ENCODE results near the gene DNAJC9.
"Not testable (repeated sequence)": the region's sequence is repeated elsewhere in the genome, so short reads cannot be mapped to it uniquely, and the experiment has no call there.

The DNAJC9 gene, protein sequence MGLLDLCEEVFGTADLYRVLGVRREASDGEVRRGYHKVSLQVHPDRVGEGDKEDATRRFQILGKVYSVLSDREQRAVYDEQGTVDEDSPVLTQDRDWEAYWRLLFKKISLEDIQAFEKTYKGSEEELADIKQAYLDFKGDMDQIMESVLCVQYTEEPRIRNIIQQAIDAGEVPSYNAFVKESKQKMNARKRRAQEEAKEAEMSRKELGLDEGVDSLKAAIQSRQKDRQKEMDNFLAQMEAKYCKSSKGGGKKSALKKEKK

DNA sequence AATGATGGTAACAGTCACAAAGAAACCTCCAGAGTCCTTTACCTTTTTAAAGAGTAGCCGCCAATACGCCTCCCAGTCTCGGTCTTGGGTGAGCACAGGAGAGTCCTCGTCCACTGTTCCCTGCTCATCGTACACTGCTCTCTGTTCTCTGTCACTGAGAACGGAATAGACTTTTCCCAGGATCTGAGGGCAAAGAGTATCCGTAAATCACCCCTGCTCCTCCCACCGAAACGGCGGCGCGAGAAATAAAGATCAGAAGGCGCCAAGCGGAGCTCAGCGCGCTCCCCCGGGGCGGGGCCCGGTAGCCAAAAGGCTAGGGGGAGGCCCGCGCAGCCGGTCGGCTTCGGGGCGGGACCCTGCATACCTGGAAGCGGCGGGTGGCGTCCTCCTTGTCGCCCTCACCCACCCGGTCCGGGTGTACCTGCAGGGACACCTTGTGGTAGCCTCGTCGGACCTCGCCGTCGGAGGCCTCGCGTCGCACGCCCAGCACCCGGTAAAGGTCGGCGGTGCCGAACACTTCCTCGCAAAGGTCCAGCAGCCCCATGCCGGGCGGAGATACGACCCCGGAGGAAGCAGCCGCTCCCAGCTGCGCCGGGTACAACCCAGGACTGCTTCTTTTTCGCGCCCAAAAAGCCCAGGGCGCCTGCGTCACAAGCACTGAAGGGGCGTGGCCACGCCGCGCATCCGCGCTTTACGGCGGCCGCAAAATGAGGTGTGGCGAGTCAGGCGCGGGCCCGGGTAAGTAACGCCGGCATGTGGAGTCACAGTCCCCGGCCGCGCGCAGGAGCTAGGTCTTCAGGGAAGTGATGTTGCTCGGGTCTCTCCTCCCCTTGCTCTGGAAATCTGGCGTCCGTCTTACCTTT is at the start of gene DNAJC9:
Gene DNAJC9, minus strand, starts transcription at position 610 of the 863 bp plus-strand sequence. Its CDS starts 66 bp downstream, at position 544.
- H3K9me3 ChIP-seq (ENCODE audit: control insufficient read depth, insufficient read depth, low read length), result no peaks in the 10 kb centered on the region
- peak within 1 kb of the TSS; percentile 91 for H3K9ac ChIP-seq (ENCODE audit: low read depth, low read length)
- peaks cover 9% of the 10 kb centered on the region; the same call in 1 of the 2 replicates for H3K4me1 ChIP-seq (ENCODE audit: insufficient read depth, low read length)
- peaks cover 27% of the 10 kb centered on the region for H3K36me3 ChIP-seq (ENCODE audit: insufficient read depth, low read length)

DNA sequence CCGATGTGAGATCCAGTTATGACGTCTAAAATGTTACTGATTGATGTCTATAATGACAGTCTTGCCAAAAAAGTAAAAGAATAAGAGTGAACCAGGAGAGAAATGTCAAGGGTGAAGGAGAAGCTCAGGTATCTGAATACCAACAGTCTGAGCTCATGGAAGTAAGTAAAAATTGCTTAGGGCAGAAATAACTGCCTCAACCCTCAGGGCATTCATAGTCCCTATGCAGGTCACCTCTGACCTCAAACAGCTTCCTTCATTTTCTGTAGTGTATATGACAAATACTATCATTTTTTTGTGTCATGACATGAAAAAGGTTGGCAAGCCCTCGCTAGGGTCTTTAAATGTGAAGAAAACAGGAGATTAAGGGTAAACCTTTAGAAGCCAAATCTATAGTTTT is 46.4 kb upstream of the DNAJC9 start:
- Histone ChIP-seq H3K4me1 (ENCODE audit: insufficient read depth, low read length) (no peaks in the 10 kb centered on the region), H3K36me3 (ENCODE audit: insufficient read depth, low read length) (no peaks in the 10 kb centered on the region), H3K9me3 (ENCODE audit: control insufficient read depth, insufficient read depth, low read length) (no peaks in the 10 kb centered on the region), H3K9ac (ENCODE audit: low read depth, low read length) (no peak overlapping the region)

DNA sequence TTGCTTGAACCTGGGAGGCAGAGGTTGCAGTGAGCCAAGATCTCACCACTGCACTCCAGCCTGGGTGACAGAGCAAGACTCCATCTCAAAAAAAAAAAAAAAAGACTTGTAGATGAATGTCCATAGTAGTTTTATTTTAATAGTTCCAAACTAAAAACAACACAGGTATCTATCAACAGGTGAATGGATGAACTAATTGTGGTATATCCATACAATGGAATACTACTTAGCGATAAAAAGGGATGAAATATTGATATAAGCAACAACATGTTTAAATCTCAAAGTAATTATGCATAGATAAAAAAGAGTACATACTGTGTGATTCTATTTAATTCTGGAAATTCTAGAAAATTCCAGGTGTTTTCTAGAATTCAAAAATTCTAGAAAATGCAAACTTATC is 42.9 kb upstream of the DNAJC9 start:
- no peak overlapping the region for H3K9ac ChIP-seq (ENCODE audit: low read depth, low read length)
- H3K9me3 ChIP-seq (ENCODE audit: control insufficient read depth, insufficient read depth, low read length), result no peaks in the 10 kb centered on the region
- no peaks in the 10 kb centered on the region for H3K36me3 ChIP-seq (ENCODE audit: insufficient read depth, low read length)
- no peaks in the 10 kb centered on the region for H3K4me1 ChIP-seq (ENCODE audit: insufficient read depth, low read length)

DNA sequence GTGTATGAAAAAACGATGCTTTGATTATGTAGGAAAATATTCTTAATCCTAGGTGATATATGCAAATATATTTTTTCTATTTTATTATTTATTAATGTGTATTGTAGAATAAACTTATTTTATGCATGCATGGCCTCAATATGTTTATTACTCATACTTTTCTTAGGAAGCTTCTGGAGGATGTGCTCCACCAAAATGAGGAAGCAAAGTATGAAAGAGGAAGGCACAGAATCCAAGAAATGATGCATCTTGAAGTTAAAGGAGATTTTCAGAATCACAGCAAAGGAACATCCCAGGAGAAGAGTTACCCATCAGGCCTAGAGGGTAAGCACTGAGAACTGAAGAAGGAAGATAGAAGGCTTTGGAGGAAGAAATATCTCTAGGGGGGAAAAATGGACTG is 40.4 kb upstream of the DNAJC9 start:
- H3K4me1 ChIP-seq (ENCODE audit: insufficient read depth, low read length), result no peaks in the 10 kb centered on the region
- no peaks in the 10 kb centered on the region for H3K36me3 ChIP-seq (ENCODE audit: insufficient read depth, low read length)
- H3K9me3 ChIP-seq (ENCODE audit: control insufficient read depth, insufficient read depth, low read length), result no peaks in the 10 kb centered on the region
- no peak overlapping the region for H3K9ac ChIP-seq (ENCODE audit: low read depth, low read length)

DNA sequence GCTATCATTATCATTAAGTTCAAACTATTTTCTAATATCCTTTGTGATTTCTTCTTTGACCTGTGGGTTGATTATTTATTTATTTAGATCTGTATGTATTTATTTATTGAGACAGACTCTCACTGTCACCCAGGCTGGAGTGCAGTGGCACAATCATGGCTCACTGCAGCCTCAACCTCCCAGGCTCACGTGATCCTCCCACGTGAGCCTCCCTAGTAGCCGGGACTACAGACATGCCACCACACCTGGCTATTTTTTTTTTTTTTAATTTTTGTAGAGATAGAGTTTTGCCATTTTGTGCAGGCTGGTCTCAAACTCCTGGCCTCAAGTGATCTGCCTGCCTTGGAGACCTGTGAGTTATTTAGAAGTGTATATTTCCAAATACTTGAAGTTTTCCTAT is 34.0 kb upstream of the DNAJC9 start:
- Histone ChIP-seq H3K4me1 (ENCODE audit: insufficient read depth, low read length) (no peaks in the 10 kb centered on the region), H3K9ac (ENCODE audit: low read depth, low read length) (no peak overlapping the region), H3K9me3 (ENCODE audit: control insufficient read depth, insufficient read depth, low read length) (no peaks in the 10 kb centered on the region), H3K36me3 (ENCODE audit: insufficient read depth, low read length) (no peaks in the 10 kb centered on the region)

DNA sequence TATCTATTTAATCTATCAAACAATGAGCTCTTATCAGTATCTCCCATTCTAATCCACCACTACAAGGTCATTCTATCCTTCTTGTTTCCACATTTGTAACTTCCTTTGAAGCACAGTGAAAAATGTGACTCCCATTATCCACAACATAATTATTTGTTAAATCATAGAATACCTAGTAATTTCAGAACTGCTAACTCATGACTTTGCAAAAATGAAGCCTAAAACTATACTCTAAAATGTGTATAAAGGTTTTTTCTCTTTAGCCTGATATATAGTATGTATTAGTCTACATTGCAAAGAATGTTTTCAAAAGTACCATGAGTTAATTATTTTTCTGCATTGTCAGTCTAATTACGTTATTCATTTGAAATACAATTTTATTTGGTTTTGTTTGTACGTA is 17.4 kb upstream of the DNAJC9 start:
- Histone ChIP-seq H3K9ac (ENCODE audit: low read depth, low read length) (no peak overlapping the region), H3K4me1 (ENCODE audit: insufficient read depth, low read length) (no peaks in the 10 kb centered on the region), H3K36me3 (ENCODE audit: insufficient read depth, low read length) (no peaks in the 10 kb centered on the region)

DNA sequence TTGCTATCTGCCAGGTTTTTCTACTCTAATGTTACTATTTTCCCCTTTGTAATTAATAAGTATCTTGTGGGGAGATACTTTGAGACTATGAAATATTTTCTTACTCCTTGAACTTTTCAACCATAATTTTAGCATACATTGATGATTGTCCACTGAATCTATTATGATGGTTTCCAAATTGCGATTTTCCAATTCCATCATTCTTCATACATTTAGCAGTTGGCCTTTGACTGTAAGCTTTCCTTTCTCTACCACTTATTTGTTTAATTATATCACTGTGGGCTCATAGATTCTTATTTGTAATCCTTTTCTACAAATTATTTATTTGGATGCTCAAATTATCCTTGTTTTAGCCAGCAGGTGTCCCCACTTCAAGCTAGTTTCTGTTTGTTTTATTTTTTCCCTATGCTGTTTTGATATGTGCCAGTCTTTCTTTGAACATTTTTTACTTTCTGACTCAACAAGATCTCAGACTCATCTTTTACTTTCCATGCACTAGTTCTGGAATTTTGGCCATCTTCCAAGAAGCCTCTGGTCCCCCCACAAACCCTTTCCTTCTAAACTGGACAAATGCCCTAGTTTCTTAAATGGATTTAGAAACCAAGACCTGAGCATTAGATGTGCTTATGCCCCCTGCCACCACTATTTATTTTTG is 16.8 kb upstream of the DNAJC9 start:
- peaks cover 6% of the 10 kb centered on the region; the same call in 1 of the 2 replicates for H3K9me3 ChIP-seq (ENCODE audit: control insufficient read depth, insufficient read depth, low read length)
- no peaks in the 10 kb centered on the region for H3K4me1 ChIP-seq (ENCODE audit: insufficient read depth, low read length)
- H3K9ac ChIP-seq (ENCODE audit: low read depth, low read length), result no peak overlapping the region

More for the DNA sequence above, 17.4 kb upstream of the DNAJC9 start:
- H3K9me3 ChIP-seq (ENCODE audit: control insufficient read depth, insufficient read depth, low read length), result no peaks in the 10 kb centered on the region

DNA sequence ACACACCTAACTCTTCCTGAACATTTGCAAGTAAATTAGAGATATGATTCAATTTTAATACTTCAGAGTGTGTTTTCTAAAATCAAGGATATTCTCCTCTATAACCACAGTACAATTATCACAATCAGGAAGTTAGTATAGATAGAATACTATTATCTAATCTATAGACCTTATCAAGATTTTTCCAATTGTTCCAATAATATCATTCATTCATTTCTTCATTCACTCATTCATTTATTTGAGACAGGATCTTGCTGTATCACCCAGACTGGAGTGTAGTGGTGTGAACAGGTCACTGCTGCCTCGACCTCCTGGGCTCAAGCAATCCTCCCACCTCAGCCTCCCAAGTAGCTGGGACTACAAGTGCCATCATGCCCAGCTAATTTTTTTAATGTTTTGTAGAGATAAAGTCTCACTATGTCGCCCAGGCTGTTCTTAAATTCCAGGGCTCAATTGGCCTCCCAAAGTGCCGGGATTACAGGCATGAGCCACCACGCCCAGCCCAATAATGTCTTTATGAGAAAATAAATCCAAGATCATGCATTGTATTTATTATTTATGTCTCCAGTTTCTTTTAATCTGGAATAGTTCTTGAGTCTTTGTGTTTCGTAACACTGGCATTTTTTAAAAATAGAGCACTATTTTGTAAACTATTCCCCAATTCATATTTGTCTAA is 16.0 kb upstream of the DNAJC9 start:
- H3K9me3 ChIP-seq (ENCODE audit: control insufficient read depth, insufficient read depth, low read length), result peaks cover 7% of the 10 kb centered on the region
- no peak overlapping the region for H3K9ac ChIP-seq (ENCODE audit: low read depth, low read length)
- no peaks in the 10 kb centered on the region for H3K4me1 ChIP-seq (ENCODE audit: insufficient read depth, low read length)
- H3K36me3 ChIP-seq (ENCODE audit: insufficient read depth, low read length), result no peaks in the 10 kb centered on the region

More for the DNA sequence above, 16.8 kb upstream of the DNAJC9 start:
- H3K36me3 ChIP-seq (ENCODE audit: insufficient read depth, low read length), result no peaks in the 10 kb centered on the region

DNA sequence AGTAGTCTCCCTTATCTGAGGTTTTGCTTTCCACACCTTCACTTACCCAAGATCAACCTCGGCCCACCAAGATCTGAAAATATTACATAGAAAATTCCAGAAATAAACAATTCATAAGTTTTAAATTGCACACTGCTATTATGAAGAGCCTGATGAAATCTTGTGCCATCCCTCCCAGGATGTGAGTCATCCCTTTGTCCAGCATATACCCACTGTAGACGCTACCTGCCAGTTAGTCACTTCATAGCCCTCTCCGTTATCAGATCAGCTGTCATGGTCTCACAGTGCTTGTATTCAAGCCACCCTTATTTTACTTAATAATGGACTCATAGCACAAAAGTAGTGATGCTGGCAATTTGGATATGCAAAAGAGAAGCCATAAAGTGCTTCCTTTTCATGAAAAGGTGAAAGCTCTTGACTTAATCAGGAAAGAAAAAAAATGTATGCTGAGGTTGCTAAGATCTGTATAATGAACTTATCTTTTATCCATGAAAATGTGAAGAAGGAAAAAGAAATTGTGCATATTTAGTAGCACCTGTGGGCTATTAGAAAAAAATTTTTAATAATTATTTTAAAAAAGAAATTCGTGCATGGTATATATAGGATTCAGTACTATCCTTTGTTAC is 15.2 kb upstream of the DNAJC9 start:
- Histone ChIP-seq H3K4me1 (ENCODE audit: insufficient read depth, low read length) (no peaks in the 10 kb centered on the region), H3K9me3 (ENCODE audit: control insufficient read depth, insufficient read depth, low read length) (peaks cover 7% of the 10 kb centered on the region), H3K9ac (ENCODE audit: low read depth, low read length) (no peak overlapping the region), H3K36me3 (ENCODE audit: insufficient read depth, low read length) (no peaks in the 10 kb centered on the region)

DNA sequence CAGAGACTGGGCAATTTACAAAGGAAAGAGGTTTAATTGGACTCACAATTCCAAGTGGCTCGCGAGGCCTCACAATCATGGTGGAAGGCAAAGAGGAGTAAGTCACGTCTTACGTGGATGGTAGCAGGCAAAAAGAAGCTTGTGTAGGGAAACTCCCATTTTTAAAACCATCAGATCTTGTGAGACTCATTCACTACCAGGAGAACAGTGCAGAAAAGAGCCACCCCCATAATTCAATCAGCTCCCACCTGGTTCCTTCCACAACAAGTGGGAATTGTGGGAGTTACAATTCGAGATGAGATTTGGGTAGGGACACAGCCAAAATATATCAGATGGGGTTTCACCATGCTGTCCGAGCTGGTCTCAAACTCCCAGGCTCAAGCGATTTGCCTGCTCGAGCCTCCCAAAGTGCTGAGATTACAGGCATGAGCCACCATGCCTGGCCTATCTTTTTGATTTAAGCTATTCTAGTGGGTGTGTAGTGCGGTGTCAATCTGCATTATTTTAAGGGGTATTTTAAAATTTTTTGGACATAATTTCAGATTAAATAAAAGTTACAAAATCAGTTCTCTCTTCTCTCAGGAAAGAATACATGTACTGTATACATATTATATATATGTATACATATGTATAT is 14.4 kb upstream of the DNAJC9 start:
- no peaks in the 10 kb centered on the region for H3K36me3 ChIP-seq (ENCODE audit: insufficient read depth, low read length)
- H3K4me1 ChIP-seq (ENCODE audit: insufficient read depth, low read length), result no peaks in the 10 kb centered on the region
- H3K9ac ChIP-seq (ENCODE audit: low read depth, low read length), result no peak overlapping the region
- H3K9me3 ChIP-seq (ENCODE audit: control insufficient read depth, insufficient read depth, low read length), result peaks cover 7% of the 10 kb centered on the region

DNA sequence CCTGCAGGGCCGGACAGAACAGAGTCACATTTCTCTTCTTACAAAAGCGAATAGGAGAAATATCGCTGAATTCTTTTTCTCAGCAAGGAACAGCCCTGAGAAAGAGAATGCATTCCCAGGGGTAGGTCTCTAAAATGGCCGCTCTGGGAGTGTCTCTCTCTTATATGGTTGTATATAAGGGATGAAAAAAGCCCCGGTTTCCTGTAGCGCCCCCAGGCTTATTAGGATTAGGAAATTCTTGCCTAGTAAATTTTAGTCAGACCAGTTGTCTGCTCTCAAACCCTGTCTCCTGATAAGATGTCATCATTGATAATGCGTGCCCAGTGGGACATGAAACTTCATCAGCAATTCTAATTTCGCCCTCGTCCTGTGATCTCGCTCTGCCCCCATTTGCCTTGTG is 11.6 kb upstream of the DNAJC9 start:
- not testable (repeated sequence) for H3K9ac ChIP-seq (ENCODE audit: low read depth, low read length); H3K4me1 ChIP-seq (ENCODE audit: insufficient read depth, low read length); H3K36me3 ChIP-seq (ENCODE audit: insufficient read depth, low read length); H3K9me3 ChIP-seq (ENCODE audit: control insufficient read depth, insufficient read depth, low read length)

DNA sequence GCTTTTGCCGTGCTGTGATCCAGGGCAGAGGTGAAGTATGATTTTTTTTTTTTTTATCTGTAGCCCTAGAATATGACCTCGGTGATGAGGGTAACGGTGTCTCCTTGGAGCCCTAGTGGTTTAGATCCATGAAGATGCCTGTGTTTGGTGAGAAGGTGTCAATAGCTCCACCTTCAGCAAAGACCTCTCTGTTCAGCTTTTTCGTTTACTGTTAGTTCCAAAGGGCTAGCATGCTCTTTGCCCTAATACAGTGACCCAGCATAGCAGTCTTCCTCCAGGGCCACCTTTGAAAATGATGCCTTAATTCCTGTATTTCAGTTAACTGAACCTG is 6.1 kb upstream of the DNAJC9 start:
- Histone ChIP-seq H3K9me3 (ENCODE audit: control insufficient read depth, insufficient read depth, low read length) (no peaks in the 10 kb centered on the region; the same call in 1 of the 2 replicates), H3K36me3 (ENCODE audit: insufficient read depth, low read length) (peaks cover 8% of the 10 kb centered on the region; the same call in 1 of the 2 replicates), H3K9ac (ENCODE audit: low read depth, low read length) (peak overlapping the region; percentile 92), H3K4me1 (ENCODE audit: insufficient read depth, low read length) (no peaks in the 10 kb centered on the region)

DNA sequence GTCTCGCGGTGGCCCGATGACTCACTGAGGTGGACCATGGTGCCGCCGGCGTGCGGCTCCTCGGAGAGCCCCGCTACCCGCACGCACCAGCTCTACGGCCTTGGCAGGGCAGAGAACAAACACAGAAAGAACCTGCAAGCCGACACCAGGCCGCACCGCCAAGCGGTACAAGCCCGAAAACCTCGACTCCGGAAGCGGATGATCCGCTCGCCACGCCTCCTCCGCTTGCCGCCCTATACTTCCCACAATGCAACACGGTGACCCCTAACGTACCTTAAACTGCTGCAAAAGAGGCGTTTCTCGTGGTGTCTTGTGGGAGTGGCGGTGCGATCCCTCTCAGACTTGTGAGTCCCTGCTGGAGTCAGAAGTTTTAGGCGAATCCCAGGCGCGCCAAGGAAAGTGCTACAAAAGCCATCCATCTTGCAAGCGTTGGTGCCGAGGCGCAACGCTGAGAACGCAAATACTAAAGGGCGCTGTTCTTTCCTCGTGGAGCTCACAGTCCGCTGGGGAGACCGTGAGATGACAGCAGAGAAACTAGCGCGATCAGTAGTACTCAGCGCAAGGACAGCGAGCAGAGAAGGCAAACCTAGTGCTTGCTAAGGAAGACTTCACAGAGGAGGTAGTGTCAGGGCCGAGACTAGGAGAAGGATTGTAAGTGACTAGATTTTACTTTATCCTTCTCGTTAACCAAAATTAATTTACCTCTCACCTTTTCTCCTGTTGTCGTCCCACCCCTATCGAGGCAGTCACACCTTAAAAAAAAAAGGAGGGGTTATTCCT is 5.6 kb upstream of the DNAJC9 start, which contains the start of gene MRPS16:
Gene MRPS16, minus strand, starts transcription at position 200 of the 780 bp plus-strand sequence. Its CDS starts 162 bp downstream, at position 38.
- peak within 1 kb of the TSS; percentile 92 for H3K9ac ChIP-seq (ENCODE audit: low read depth, low read length)
- H3K9me3 ChIP-seq (ENCODE audit: control insufficient read depth, insufficient read depth, low read length), result no peaks in the 10 kb centered on the region
- H3K4me1 ChIP-seq (ENCODE audit: insufficient read depth, low read length), result peaks cover 2% of the 10 kb centered on the region; the same call in 1 of the 2 replicates
- H3K36me3 ChIP-seq (ENCODE audit: insufficient read depth, low read length), result peaks cover 8% of the 10 kb centered on the region; the same call in 1 of the 2 replicates

All from ES-I3 (cell line).